ENCODE measurements around the gene TENT4A.

Gene TENT4A

GRCh38 chr5:6758706-6759105 lies 45.5 kb downstream of the TENT4A start:
- Histone ChIP-seq H3K4me3 (no peak overlapping the region), H4K20me1 (peaks cover 0 to 49% (median 4%) of the 10 kb centered on the region in 11 experiments; a peak in 10 of 22 replicates), H3K4me1 (peaks cover 0 to 20% (median 6%) of the 10 kb centered on the region in 10 experiments; a peak in 8 of 20 replicates), H3K27me3 (no peaks in the 10 kb centered on the region), H3K27ac (no peak overlapping the region), H3K9me3 (replicated peaks in 1 of 11) (peaks cover 0 to 6% (median 3%) of the 10 kb centered on the region in 11 experiments; a peak in 3 of 22 replicates), H3K9ac (no peak overlapping the region), H3K4me2 (no peak overlapping the region), H3K36me3 (peaks cover 51 to 59% (median 55%) of the 10 kb centered on the region in 11 experiments)
- no peak for TF ChIP-seq Cebpa-rat (IDR thresholded peaks at IDR 0.05)

GRCh38 chr5:6759401-6759800 lies 46.2 kb downstream of the TENT4A start:
- Histone ChIP-seq H3K27me3 (no peaks in the 10 kb centered on the region), H3K36me3 (peaks cover 44 to 52% (median 48%) of the 10 kb centered on the region in 11 experiments), H3K4me2 (no peak overlapping the region; a peak in 1 of 22 replicates), H4K20me1 (peaks cover 0 to 43% (median 3%) of the 10 kb centered on the region in 11 experiments; a peak in 9 of 22 replicates), H3K27ac (0 out of 22 replicates have a peak overlapping the region, but pooled peaks of 1 of the 11 experiments have one; percentile 7), H3K9ac (no peak overlapping the region), H3K4me1 (peaks cover 0 to 20% (median 6%) of the 10 kb centered on the region in 10 experiments; a peak in 8 of 20 replicates), H3K9me3 (replicated peaks in 1 of 11) (peaks cover 0 to 6% (median 3%) of the 10 kb centered on the region in 11 experiments; a peak in 3 of 22 replicates), H3K4me3 (no peak overlapping the region)
- no peak for TF ChIP-seq Cebpa-rat (IDR thresholded peaks at IDR 0.05)

GRCh38 chr5:6759983-6760382 lies 46.8 kb downstream of the TENT4A start:
- peak overlapping the region in 3 of 11 experiments; percentile 7 to 20 (median 9); a peak in 2 of 22 replicates for H3K27ac ChIP-seq
- no peak overlapping the region for H3K9ac ChIP-seq
- H3K4me1 ChIP-seq: peaks cover 0 to 20% (median 6%) of the 10 kb centered on the region in 10 experiments; a peak in 9 of 20 replicates
- no peak overlapping the region for H3K4me3 ChIP-seq
- H4K20me1 ChIP-seq: peaks cover 0 to 37% (median 0%) of the 10 kb centered on the region in 11 experiments; a peak in 8 of 22 replicates
- H3K4me2 ChIP-seq: peak overlapping the region in 2 of 11 experiments; percentile 20 to 30; a peak in 3 of 22 replicates
- H3K9me3 ChIP-seq (replicated peaks in 1 of 11): peaks cover 0 to 6% (median 3%) of the 10 kb centered on the region in 11 experiments; a peak in 3 of 22 replicates
- TF ChIP-seq Cebpa-rat (IDR thresholded peaks at IDR 0.05): no peak
- no peaks in the 10 kb centered on the region for H3K27me3 ChIP-seq
- H3K36me3 ChIP-seq: peaks cover 38 to 46% (median 42%) of the 10 kb centered on the region in 11 experiments

GRCh38 chr5:6760686-6761085 lies 47.5 kb downstream of the TENT4A start:
- H3K4me2 ChIP-seq: peak overlapping the region in 3 of 11 experiments; percentile 16 to 30 (median 20); a peak in 3 of 22 replicates
- H3K9ac ChIP-seq: no peak overlapping the region
- peaks cover 31 to 39% (median 35%) of the 10 kb centered on the region in 11 experiments for H3K36me3 ChIP-seq
- H3K27me3 ChIP-seq: no peaks in the 10 kb centered on the region
- H3K4me3 ChIP-seq: no peak overlapping the region
- TF ChIP-seq Cebpa-rat (IDR thresholded peaks at IDR 0.05): no peak
- H3K4me1 ChIP-seq: peaks cover 5 to 26% (median 12%) of the 10 kb centered on the region in 10 experiments
- H3K27ac ChIP-seq: no peak overlapping the region
- H3K9me3 ChIP-seq (replicated peaks in 1 of 11): peaks cover 0 to 6% (median 3%) of the 10 kb centered on the region in 11 experiments; a peak in 3 of 22 replicates
- H4K20me1 ChIP-seq: peaks cover 0 to 30% (median 0%) of the 10 kb centered on the region in 11 experiments; a peak in 8 of 22 replicates

- H3K4me3 ChIP-seq: no peak overlapping the region
- peaks cover 24 to 32% (median 29%) of the 10 kb centered on the region in 11 experiments for H3K36me3 ChIP-seq
- peaks cover 12 to 32% (median 18%) of the 10 kb centered on the region in 10 experiments for H3K4me1 ChIP-seq
- H3K27ac ChIP-seq: no peak overlapping the region; a peak in 1 of 22 replicates
- H4K20me1 ChIP-seq: peaks cover 0 to 23% (median 0%) of the 10 kb centered on the region in 11 experiments; a peak in 7 of 22 replicates
- TF ChIP-seq Cebpa-rat (IDR thresholded peaks at IDR 0.05): no peak
- no peak overlapping the region for H3K9ac ChIP-seq
- no peaks in the 10 kb centered on the region for H3K27me3 ChIP-seq
- H3K9me3 ChIP-seq (replicated peaks in 1 of 11): peaks cover 0 to 6% (median 3%) of the 10 kb centered on the region in 11 experiments; a peak in 3 of 22 replicates
- peak overlapping the region in 1 of 11 experiments; percentile 20; a peak in 1 of 22 replicates for H3K4me2 ChIP-seq
These were observed 48.1 kb downstream of the TENT4A start for GRCh38 chr5:6761333-6761732.

GRCh38 chr5:6762116-6762515 lies 48.9 kb downstream of the TENT4A start:
- TF ChIP-seq Cebpa-rat (IDR thresholded peaks at IDR 0.05): no peak
- no peak overlapping the region; a peak in 1 of 22 replicates for H3K27ac ChIP-seq
- H3K4me3 ChIP-seq: no peak overlapping the region
- peaks cover 19 to 40% (median 26%) of the 10 kb centered on the region in 10 experiments for H3K4me1 ChIP-seq
- no peak overlapping the region for H3K9ac ChIP-seq
- H3K36me3 ChIP-seq: peaks cover 17 to 24% (median 21%) of the 10 kb centered on the region in 11 experiments
- peaks cover 0 to 19% (median 0%) of the 10 kb centered on the region in 11 experiments; a peak in 7 of 22 replicates for H4K20me1 ChIP-seq
- no peak overlapping the region; a peak in 1 of 22 replicates for H3K4me2 ChIP-seq
- peaks cover 0 to 6% (median 3%) of the 10 kb centered on the region in 11 experiments; a peak in 3 of 22 replicates for H3K9me3 ChIP-seq (replicated peaks in 1 of 11)
- H3K27me3 ChIP-seq: no peaks in the 10 kb centered on the region

GRCh38 chr5:6762697-6763096 lies 49.5 kb downstream of the TENT4A start:
- Histone ChIP-seq H3K4me3 (no peak overlapping the region), H3K27ac (no peak overlapping the region), H3K4me2 (no peak overlapping the region), H3K36me3 (peaks cover 11 to 19% (median 15%) of the 10 kb centered on the region in 11 experiments; a peak in 20 of 22 replicates), H3K9me3 (replicated peaks in 1 of 11) (peaks cover 0 to 6% (median 3%) of the 10 kb centered on the region in 11 experiments; a peak in 3 of 22 replicates), H3K4me1 (peaks cover 20 to 42% (median 30%) of the 10 kb centered on the region in 10 experiments), H3K27me3 (no peaks in the 10 kb centered on the region), H4K20me1 (peaks cover 0 to 13% (median 0%) of the 10 kb centered on the region in 11 experiments; a peak in 7 of 22 replicates), H3K9ac (no peak overlapping the region)
- TF ChIP-seq Cebpa-rat (IDR thresholded peaks at IDR 0.05): no peak

- Histone ChIP-seq H3K27ac (no peak overlapping the region), H4K20me1 (peaks cover 0 to 8% (median 0%) of the 10 kb centered on the region in 11 experiments; a peak in 7 of 22 replicates), H3K4me1 (peaks cover 20 to 42% (median 30%) of the 10 kb centered on the region in 10 experiments), H3K4me2 (no peak overlapping the region), H3K4me3 (no peak overlapping the region), H3K9me3 (replicated peaks in 1 of 11) (peaks cover 0 to 6% (median 3%) of the 10 kb centered on the region in 11 experiments; a peak in 3 of 22 replicates), H3K27me3 (no peaks in the 10 kb centered on the region), H3K36me3 (peaks cover 6 to 14% (median 10%) of the 10 kb centered on the region in 11 experiments; a peak in 20 of 22 replicates), H3K9ac (no peak overlapping the region)
- TF ChIP-seq Cebpa-rat (IDR thresholded peaks at IDR 0.05): no peak
These were observed 50.0 kb downstream of the TENT4A start for GRCh38 chr5:6763191-6763590.
